HFF-Myc (cell line): Measurements from ENCODE around the gene VPREB1.
"Not testable (repeated sequence)": the region's sequence is repeated elsewhere in the genome, so short reads cannot be mapped to it uniquely, and the experiment has no call there.

ENCODE experiments used
- DNase-seq: peaks from one replicate; pipeline ENCODE4 v3.0.0-alpha.2; 2011; ENCODE audit warnings: low read depth; ENCODE audit errors: extremely low read depth
- H3K4me3 ChIP-seq: replicated peaks from 2 replicates; pipeline ENCODE4 v1.5.1; 2011; ENCODE audit warnings: low read depth, mild to moderate bottlenecking, control low read depth, low read length
- TF ChIP-seq, protein P1 (sequence below): IDR thresholded peaks from 2 replicates; pipeline ENCODE4 v1.5.1; 2012; ENCODE audit warnings: mild to moderate bottlenecking, low read depth, low read length, control low read depth; ENCODE audit errors: missing control alignments

Gene VPREB1

DNA sequence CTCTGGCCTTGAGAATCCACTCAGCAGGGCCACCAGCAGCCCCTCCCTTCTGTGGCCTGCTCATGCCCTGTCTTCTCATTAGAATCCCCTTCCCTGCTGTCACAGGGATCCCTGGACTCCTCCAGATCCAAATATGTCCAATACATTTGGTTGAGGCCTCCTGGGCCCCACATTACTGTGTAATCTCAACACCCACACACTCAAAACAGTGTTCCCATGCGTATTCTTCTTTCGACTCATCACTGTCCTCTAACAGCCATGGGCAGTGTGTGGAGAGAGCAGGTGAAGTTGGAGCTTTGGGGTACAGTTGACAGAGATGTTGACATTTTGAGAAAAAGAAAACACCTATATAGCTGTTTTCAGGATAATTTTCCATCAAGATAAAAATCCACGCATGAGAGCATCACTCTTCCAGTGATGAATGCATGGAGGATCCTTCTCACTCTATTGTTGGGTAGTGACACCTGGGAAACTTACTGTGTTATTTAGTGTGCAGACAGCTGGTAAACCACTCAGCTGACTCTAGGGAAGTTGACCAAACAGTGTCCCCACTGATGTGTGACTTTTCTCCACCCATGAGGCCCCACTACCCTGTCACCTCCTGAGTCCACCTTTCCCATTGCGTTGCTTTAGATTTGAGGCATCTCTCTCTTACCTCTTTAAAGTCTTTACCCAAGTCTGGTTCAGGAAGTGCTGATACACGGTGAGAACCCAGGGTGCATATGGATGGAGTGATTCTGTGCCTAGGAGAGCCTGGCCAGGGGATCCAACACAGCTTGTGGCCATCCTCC, 28.7 kb upstream of the VPREB1 start:
- no peak for DNase-seq
- no peak overlapping the region for H3K4me3 ChIP-seq
- TF ChIP-seq, protein P1, sequence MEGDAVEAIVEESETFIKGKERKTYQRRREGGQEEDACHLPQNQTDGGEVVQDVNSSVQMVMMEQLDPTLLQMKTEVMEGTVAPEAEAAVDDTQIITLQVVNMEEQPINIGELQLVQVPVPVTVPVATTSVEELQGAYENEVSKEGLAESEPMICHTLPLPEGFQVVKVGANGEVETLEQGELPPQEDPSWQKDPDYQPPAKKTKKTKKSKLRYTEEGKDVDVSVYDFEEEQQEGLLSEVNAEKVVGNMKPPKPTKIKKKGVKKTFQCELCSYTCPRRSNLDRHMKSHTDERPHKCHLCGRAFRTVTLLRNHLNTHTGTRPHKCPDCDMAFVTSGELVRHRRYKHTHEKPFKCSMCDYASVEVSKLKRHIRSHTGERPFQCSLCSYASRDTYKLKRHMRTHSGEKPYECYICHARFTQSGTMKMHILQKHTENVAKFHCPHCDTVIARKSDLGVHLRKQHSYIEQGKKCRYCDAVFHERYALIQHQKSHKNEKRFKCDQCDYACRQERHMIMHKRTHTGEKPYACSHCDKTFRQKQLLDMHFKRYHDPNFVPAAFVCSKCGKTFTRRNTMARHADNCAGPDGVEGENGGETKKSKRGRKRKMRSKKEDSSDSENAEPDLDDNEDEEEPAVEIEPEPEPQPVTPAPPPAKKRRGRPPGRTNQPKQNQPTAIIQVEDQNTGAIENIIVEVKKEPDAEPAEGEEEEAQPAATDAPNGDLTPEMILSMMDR: no peak

DNA sequence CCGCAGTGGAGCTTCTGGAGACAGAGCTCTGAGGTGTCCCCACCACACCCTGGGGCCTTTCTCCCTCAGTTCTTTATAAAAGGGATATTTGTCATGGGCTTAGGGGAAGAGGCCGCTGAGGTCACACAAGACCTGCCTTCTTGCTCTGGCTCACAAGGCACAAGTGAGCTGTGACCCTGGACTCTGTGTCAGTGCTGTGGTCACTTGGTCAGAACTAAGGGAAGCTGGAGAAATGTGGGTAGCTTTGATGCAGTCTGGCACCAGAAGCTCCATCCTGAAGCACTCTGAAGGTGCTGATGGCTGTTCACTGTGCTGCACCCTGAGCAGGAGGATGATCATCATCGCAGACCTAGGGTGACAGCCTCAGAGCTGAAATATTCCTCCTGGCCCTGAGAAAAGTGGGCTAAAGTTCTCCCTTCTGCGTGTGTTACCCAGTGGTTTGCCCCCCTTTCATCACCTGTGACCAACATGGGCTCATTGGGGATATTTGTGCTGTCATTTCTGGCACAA, 28.1 kb upstream of the VPREB1 start:
- no peak for DNase-seq
- TF ChIP-seq, protein P1: no peak
- no peak overlapping the region for H3K4me3 ChIP-seq

DNA sequence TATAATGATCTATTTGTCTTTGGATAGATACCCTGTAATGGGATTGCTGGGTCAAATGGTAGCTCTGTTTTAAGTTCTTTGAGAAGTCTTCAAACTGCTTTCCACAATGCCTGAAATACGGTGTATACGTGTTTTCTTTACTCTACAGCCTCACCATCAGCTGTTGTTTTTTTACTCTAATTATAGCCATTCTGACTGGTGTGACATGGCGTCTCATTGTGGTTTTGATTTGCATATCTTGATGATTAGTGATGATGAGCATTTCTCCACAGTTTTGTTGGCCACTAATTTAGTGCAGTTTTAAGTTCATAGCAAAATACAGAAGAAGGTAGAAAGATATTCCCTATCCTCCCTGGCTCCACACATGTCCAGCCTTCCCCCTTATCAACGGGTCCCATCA, 26.3 kb upstream of the VPREB1 start:
- TF ChIP-seq, protein P1: no peak
- no peak for DNase-seq
- no peak overlapping the region for H3K4me3 ChIP-seq

DNA sequence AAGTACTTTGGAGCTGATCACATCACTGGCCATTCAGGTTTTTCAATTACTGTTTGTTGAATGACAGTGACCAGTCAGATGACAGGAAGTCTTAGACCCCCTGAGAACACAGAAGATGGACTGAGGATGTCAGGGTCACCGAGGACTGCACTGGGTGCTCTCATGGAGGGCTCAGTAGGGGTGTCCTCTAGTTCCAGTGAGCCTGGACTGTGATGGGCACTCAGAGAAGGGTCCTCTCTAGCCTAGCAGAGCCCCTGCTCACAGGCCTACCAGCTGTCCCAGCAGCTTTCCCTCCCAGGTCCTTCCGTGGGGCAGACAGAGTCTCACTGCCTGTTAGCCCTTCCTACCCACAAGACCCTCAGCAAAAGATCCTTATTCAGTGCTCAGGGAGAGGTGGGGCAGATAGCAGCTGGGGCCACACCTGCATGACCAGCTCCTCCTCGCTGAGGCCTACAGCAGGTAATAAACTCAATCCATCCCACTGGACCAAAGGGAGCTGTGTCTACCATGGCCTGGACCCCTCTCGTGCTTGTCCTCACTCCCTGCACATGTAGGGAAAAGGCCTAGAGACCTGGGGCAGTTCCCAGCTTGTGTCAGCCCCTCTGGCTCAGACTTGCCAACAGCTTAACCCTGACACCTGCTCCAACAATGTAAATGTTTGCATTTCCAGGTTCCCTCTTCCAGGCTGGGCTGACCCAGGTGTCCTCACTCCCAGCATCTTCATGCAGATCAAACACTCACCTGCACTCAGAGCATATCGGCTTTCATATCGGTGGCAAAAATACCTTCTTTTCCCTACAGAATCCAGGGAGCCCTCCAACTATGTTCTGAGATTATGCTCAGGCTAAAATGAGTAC, 25.2 kb upstream of the VPREB1 start:
- H3K4me3 ChIP-seq: no peak overlapping the region
- DNase-seq: no peak
- TF ChIP-seq, protein P1: no peak

DNA sequence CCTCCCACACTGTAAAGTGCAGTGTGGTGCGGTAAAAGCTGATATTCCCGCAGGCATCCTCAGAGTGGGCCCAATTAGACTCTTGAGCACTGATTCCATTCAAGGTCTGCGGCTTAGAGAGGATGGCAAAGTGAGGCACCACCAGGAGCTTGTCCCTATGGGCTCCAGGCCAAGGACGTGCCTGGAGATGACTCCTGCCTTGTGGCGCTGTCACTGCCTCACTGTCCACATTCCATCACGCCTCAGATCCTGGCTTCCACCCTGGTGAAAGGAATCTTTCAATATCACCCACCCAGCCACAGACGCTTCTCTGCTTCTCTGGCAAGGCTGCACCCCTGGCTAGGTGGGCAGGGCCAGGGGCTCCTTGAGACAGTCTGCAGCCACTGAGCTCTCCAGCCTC, 23.5 kb upstream of the VPREB1 start:
- DNase-seq, H3K4me3 ChIP-seq: not testable (repeated sequence)

DNA sequence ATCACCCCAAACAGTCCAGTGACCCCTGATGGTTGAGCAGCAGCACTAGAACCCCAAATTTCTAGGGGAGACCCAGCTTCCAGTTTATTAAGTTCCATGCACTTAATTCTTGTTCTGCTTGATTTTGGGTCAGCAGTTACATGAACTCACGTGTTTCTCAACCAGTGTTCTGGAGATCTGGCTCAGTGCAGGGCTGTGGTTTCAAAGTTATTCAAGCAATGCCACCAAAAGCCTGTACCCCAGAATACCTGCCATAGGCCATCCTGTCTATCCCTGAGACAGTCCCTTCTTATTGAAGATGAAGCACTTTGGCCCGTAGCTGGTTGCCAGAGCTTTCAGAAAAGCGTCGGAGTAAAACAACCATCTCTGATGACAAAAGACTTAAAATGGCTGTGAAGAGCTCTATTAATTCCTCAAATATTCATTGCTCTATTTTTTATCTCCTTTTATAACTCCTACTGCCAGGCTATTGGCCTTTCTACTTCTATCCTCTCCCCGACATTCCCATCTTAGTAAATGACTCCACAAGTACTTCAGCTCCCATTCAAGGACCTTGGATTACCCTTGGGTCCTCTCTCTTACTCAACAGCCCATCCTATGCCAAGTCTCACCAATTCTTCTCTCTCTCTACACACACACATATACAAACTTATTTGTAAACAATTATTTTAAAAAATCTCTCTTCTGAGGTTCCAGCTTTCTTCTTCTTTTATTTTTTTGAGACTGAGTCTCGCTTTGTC, 18.0 kb upstream of the VPREB1 start:
- no peak for DNase-seq
- no peak overlapping the region for H3K4me3 ChIP-seq
- TF ChIP-seq, protein P1: no peak
